WTC11 (cell line): ENCODE data around the gene EML4.

Experiments used
- CREM ChIP-seq: sonication (generic); formaldehyde crosslinking; IDR thresholded peaks from 2 replicates; pipeline ENCODE4 v1.8.1; 2022; ENCODE audit warnings: mild to moderate bottlenecking, missing genetic modification reagents, moderate library complexity
- CTCF ChIP-seq: fragments of 200-600 bp; IDR thresholded peaks from 2 replicates; pipeline ENCODE4 v1.8.0; 2022; ENCODE audit warnings: antibody characterized with exemption
- FOXK1 ChIP-seq: sonication (generic); formaldehyde crosslinking; IDR thresholded peaks from 2 replicates; pipeline ENCODE4 v1.8.0; 2022; ENCODE audit warnings: mild to moderate bottlenecking, moderate library complexity, missing genetic modification reagents
- USF1 ChIP-seq: sonication (generic); formaldehyde crosslinking; IDR thresholded peaks from 2 replicates; pipeline ENCODE4 v1.8.0; 2022; ENCODE audit warnings: mild to moderate bottlenecking, missing genetic modification reagents

- TF ChIP-seq CREM (CRISPR knock-in tag) (no peak), CTCF (no peak), USF1 (CRISPR knock-in tag) (no peak), FOXK1 (CRISPR knock-in tag) (no peak)
Observed at GRCh38 chr2:42340045-42340937, 171.1 kb downstream of the EML4 start.
